Nephron progenitor cell (in vitro differentiated cells): Measurements from ENCODE around the gene KLHL21.

Experiments used
- DNase-seq: peaks from one replicate; pipeline ENCODE4 v3.0.0; 2021
- H3K27ac Mint-ChIP-seq: 2 replicates; pipeline ENCODE4 v1.8.0; 2021; ENCODE audit warnings: mild to moderate bottlenecking, moderate library complexity, mixed read lengths
- H3K27me3 Mint-ChIP-seq: 2 replicates; pipeline ENCODE4 v1.8.0; 2021; ENCODE audit warnings: mild to moderate bottlenecking, low read depth, mixed read lengths; ENCODE audit not compliant: poor library complexity
- H3K36me3 Mint-ChIP-seq: 2 replicates; pipeline ENCODE4 v1.8.0; 2021; ENCODE audit warnings: low read depth, mixed read lengths
- H3K4me1 Mint-ChIP-seq: 2 replicates; pipeline ENCODE4 v1.8.0; 2021; ENCODE audit warnings: mixed read lengths
- H3K4me3 Mint-ChIP-seq: 2 replicates; pipeline ENCODE4 v1.8.0; 2021; ENCODE audit warnings: mild to moderate bottlenecking, moderate library complexity, mixed read lengths
- H3K9me3 Mint-ChIP-seq: 2 replicates; pipeline ENCODE4 v1.8.0; 2021; ENCODE audit warnings: mild to moderate bottlenecking, moderate library complexity, mixed read lengths
- CTCF ChIP-seq: fragments of 200-600 bp; sonication (generic); IDR thresholded peaks from 2 replicates; pipeline ENCODE4 v1.5.0; 2021; ENCODE audit warnings: antibody characterized with exemption

The KLHL21 gene

DNA sequence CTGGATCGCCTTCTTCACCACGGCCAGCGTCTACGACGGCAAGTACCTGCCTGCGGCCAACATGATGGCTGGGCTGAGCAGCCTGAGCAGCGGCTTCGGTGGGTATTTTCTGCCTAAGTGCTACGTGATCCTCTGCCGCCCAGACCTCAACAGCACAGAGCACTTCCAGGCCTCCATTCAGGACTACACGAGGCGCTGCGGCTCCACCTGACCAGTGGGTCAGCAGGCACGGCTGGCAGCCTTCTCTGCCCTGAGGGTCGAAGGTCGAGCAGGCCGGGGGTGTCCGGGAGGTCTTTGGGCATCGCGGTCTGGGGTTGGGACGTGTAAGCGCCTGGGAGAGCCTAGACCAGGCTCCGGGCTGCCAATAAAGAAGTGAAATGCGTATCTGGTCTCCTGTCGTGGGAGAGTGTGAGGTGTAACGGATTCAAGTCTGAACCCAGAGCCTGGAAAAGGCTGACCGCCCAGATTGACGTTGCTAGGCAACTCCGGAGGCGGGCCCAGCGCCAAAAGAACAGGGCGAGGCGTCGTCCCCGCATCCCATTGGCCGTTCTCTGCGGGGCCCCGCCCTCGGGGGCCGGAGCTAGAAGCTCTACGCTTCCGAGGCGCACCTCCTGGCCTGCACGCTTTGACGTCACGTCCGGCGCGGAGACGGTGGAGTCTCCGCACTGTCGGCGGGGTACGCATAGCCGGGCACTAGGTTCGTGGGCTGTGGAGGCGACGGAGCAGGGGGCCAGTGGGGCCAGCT is 23.1 kb downstream of the KLHL21 start, which contains the start of gene ZBTB48:
Gene ZBTB48, plus strand, starts transcription at position 621 of the 745 bp plus-strand sequence. CDS start 616 bp downstream, outside the sequence.
- Mint-ChIP-seq H3K4me3 (peak within 1 kb of the TSS; percentile 94), H3K27me3 (peaks cover 3% of the 10 kb centered on the region), H3K4me1 (peaks cover 37% of the 10 kb centered on the region), H3K36me3 (no peaks in the 10 kb centered on the region), H3K27ac (peak within 1 kb of the TSS; percentile 95), H3K9me3 (no peaks in the 10 kb centered on the region)
- no peak for TF ChIP-seq CTCF
- DNase-seq, result peak; percentile 98

DNA sequence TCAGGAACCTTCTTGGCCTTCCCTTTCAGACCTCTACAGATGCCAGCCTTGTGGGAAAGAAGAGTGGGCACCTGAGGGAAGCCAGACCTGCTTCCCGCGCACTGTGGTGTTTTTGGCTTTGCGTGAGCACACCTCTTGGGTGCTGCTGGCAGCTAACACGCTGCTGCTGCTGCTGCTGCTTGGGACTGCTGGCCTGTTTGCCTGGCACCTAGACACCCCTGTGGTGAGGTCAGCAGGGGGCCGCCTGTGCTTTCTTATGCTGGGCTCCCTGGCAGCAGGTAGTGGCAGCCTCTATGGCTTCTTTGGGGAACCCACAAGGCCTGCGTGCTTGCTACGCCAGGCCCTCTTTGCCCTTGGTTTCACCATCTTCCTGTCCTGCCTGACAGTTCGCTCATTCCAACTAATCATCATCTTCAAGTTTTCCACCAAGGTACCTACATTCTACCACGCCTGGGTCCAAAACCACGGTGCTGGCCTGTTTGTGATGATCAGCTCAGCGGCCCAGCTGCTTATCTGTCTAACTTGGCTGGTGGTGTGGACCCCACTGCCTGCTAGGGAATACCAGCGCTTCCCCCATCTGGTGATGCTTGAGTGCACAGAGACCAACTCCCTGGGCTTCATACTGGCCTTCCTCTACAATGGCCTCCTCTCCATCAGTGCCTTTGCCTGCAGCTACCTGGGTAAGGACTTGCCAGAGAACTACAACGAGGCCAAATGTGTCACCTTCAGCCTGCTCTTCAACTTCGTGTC is 23.9 kb downstream of the KLHL21 start:
- Mint-ChIP-seq H3K36me3 (no peaks in the 10 kb centered on the region), H3K4me3 (peak overlapping the region; percentile 94), H3K9me3 (no peaks in the 10 kb centered on the region), H3K27ac (peak overlapping the region; percentile 95), H3K27me3 (peaks cover 3% of the 10 kb centered on the region), H3K4me1 (peaks cover 35% of the 10 kb centered on the region)
- TF ChIP-seq CTCF, result no peak
- no peak for DNase-seq

GRCh38 chr1:6577831-6578525 is 24.7 kb downstream of the KLHL21 start:
- DNase-seq, result no peak
- no peaks in the 10 kb centered on the region for H3K36me3 Mint-ChIP-seq
- H3K4me1 Mint-ChIP-seq, result peaks cover 35% of the 10 kb centered on the region
- H3K27me3 Mint-ChIP-seq, result peaks cover 5% of the 10 kb centered on the region
- H3K4me3 Mint-ChIP-seq, result peak overlapping the region; percentile 19
- no peak overlapping the region for H3K27ac Mint-ChIP-seq
- TF ChIP-seq CTCF, result no peak
- no peaks in the 10 kb centered on the region for H3K9me3 Mint-ChIP-seq

DNA sequence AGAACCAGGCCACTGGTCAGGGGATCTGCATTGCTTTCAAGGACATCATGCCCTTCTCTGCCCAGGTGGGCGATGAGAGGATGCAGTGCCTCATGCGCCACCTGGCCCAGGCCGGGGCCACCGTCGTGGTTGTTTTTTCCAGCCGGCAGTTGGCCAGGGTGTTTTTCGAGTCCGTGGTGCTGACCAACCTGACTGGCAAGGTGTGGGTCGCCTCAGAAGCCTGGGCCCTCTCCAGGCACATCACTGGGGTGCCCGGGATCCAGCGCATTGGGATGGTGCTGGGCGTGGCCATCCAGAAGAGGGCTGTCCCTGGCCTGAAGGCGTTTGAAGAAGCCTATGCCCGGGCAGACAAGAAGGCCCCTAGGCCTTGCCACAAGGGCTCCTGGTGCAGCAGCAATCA is 27.9 kb downstream of the KLHL21 start:
- peaks cover 34% of the 10 kb centered on the region for H3K27me3 Mint-ChIP-seq
- peaks cover 4% of the 10 kb centered on the region for H3K9me3 Mint-ChIP-seq
- no peaks in the 10 kb centered on the region for H3K36me3 Mint-ChIP-seq
- no peak overlapping the region for H3K27ac Mint-ChIP-seq
- H3K4me3 Mint-ChIP-seq, result no peak overlapping the region
- no peak for TF ChIP-seq CTCF
- H3K4me1 Mint-ChIP-seq, result peaks cover 26% of the 10 kb centered on the region
- no peak for DNase-seq

GRCh38 chr1:6574025-6574620 is 28.5 kb downstream of the KLHL21 start:
- no peak overlapping the region for H3K27ac Mint-ChIP-seq
- H3K27me3 Mint-ChIP-seq, result peaks cover 41% of the 10 kb centered on the region
- no peak for DNase-seq
- peaks cover 6% of the 10 kb centered on the region for H3K9me3 Mint-ChIP-seq
- no peak for TF ChIP-seq CTCF
- peaks cover 19% of the 10 kb centered on the region for H3K4me1 Mint-ChIP-seq
- H3K4me3 Mint-ChIP-seq, result no peak overlapping the region
- H3K36me3 Mint-ChIP-seq, result no peaks in the 10 kb centered on the region
